Osteocyte (in vitro differentiated cells): Measurements from ENCODE around the gene VSIG1. TPM values are rescaled to one million over a fixed set of nuclear protein-coding genes. Genes with fewer than 3 reads are reported as not detected.
A peak's percentile ranks its signal among the peaks of the same experiment; 100 is the strongest.

Experiments
- DNase-seq: peaks from one replicate; pipeline ENCODE4 v3.0.0; 2021; ENCODE audit warnings: mixed read lengths; ENCODE audit not compliant: unreplicated experiment; ENCODE audit errors: extremely low spot score
- H3K27ac Mint-ChIP-seq: one replicate; pipeline ENCODE4 v1.8.0; 2021; ENCODE audit warnings: mild to moderate bottlenecking, mixed read lengths; ENCODE audit not compliant: unreplicated experiment
- H3K27me3 Mint-ChIP-seq: one replicate; pipeline ENCODE4 v1.8.0; 2021; ENCODE audit warnings: mixed read lengths; ENCODE audit not compliant: unreplicated experiment
- H3K36me3 Mint-ChIP-seq: one replicate; pipeline ENCODE4 v1.8.0; 2021; ENCODE audit warnings: mixed read lengths; ENCODE audit not compliant: unreplicated experiment
- H3K4me1 Mint-ChIP-seq: one replicate; pipeline ENCODE4 v1.8.0; 2021; ENCODE audit warnings: mixed read lengths; ENCODE audit not compliant: unreplicated experiment
- H3K4me3 Mint-ChIP-seq: one replicate; pipeline ENCODE4 v1.8.0; 2021; ENCODE audit warnings: mild to moderate bottlenecking, moderate library complexity, mixed read lengths; ENCODE audit not compliant: unreplicated experiment
- H3K9me3 Mint-ChIP-seq: one replicate; pipeline ENCODE4 v1.8.0; 2021; ENCODE audit warnings: mixed read lengths; ENCODE audit not compliant: unreplicated experiment
- CTCF ChIP-seq: fragments of 200-600 bp; sonication (generic); IDR thresholded peaks from 2 replicates; pipeline ENCODE4 v1.5.0; 2021; ENCODE audit warnings: antibody characterized with exemption, mild to moderate bottlenecking, moderate library complexity
- long read RNA-seq: library from polyadenylated mRNA; unstranded; transcript quantifications from one replicate; pipeline ENCODE4 v2.0.0, GENCODE V29; 2021
- total RNA-seq: library from RNA; stranded (reverse); gene quantifications from 2 replicates; pipeline ENCODE4 v1.2.1, GENCODE V29; 2021

VSIG1 gene
- not detected in 2 replicates for total RNA-seq
- long read RNA-seq = 0 reads

GRCh38 chrX:108044554-108045256 is at the start of gene VSIG1:
Gene VSIG1, plus strand, starts transcription at chrX:108045065. Its CDS starts 66 bp downstream, at chrX:108045131.
- H3K27ac Mint-ChIP-seq = no peak within 1 kb of the TSS
- DNase-seq = no peak
- H3K4me3 Mint-ChIP-seq = no peak within 1 kb of the TSS
- H3K27me3 Mint-ChIP-seq = peaks cover 20% of the 10 kb centered on the region
- H3K36me3 Mint-ChIP-seq = no peaks in the 10 kb centered on the region
- no peaks in the 10 kb centered on the region for H3K9me3 Mint-ChIP-seq
- no peak for TF ChIP-seq CTCF
- no peaks in the 10 kb centered on the region for H3K4me1 Mint-ChIP-seq

GRCh38 chrX:107996124-107996523 is 48.7 kb upstream of the VSIG1 start:
- Mint-ChIP-seq H3K9me3 (peaks cover 8% of the 10 kb centered on the region), H3K36me3 (no peaks in the 10 kb centered on the region), H3K27me3 (peaks cover 6% of the 10 kb centered on the region), H3K27ac (no peak overlapping the region), H3K4me1 (no peaks in the 10 kb centered on the region), H3K4me3 (no peak overlapping the region)
- no peak for DNase-seq
- TF ChIP-seq CTCF = no peak

GRCh38 chrX:108000751-108001150 is 44.1 kb upstream of the VSIG1 start:
- Mint-ChIP-seq H3K4me1 (no peaks in the 10 kb centered on the region), H3K36me3 (no peaks in the 10 kb centered on the region), H3K27me3 (peaks cover 23% of the 10 kb centered on the region), H3K27ac (no peak overlapping the region), H3K9me3 (peaks cover 8% of the 10 kb centered on the region), H3K4me3 (no peak overlapping the region)
- no peak for TF ChIP-seq CTCF
- no peak for DNase-seq

- H3K27ac Mint-ChIP-seq = no peak overlapping the region
These were observed 43.5 kb upstream of the VSIG1 start for GRCh38 chrX:108001218-108001814.

More at GRCh38 chrX:108001218-108001814, 43.5 kb upstream of the VSIG1 start:
- peak; percentile 61 for TF ChIP-seq CTCF
- peaks cover 23% of the 10 kb centered on the region for H3K27me3 Mint-ChIP-seq
- no peak overlapping the region for H3K4me3 Mint-ChIP-seq
- H3K36me3 Mint-ChIP-seq = no peaks in the 10 kb centered on the region
- peaks cover 8% of the 10 kb centered on the region for H3K9me3 Mint-ChIP-seq
- no peak for DNase-seq
- H3K4me1 Mint-ChIP-seq = no peaks in the 10 kb centered on the region
